Peyer's patch (tissue), 4 donors: ENCODE measurements around the gene GAK. TPM values are rescaled to one million over a fixed set of nuclear protein-coding genes. Genes with fewer than 3 reads are reported as not detected.

Experiments
- DNase-seq, 3 donors: peaks; one replicate each; pipeline ENCODE4 v3.0.0-alpha.2; 2017 to 2019
- H3K27ac ChIP-seq, 4 donors: fragments of 200-600 bp; sonication (generic); one replicate each; pipeline ENCODE4 v1.5.1; 2016 to 2019
- H3K27me3 ChIP-seq, 2 donors: fragments of 200-600 bp; sonication (generic); one replicate each; pipeline ENCODE4 v1.5.1; 2019
- H3K36me3 ChIP-seq, 3 donors: fragments of 200-600 bp; sonication (generic); one replicate each; pipeline ENCODE4 v1.5.1; 2016 to 2019
- H3K4me1 ChIP-seq, 4 donors: fragments of 200-600 bp; sonication (generic); one replicate each; pipeline ENCODE4 v1.5.1; 2016 to 2019
- H3K4me3 ChIP-seq, 4 donors: fragments of 200-600 bp; sonication (generic); 1 replicate in 3 of 4; 2 replicates in 1 of 4; pipeline ENCODE4 v1.5.1; 2016 to 2019; ENCODE audit warnings: mild to moderate bottlenecking in 1 of 4
- H3K9me3 ChIP-seq, 4 donors: fragments of 200-600 bp; sonication (generic); one replicate each; pipeline ENCODE4 v1.5.1; 2016 to 2019; ENCODE audit warnings: mild to moderate bottlenecking in 1 of 4
- POLR2A ChIP-seq, 2 donors: fragments of 450-650 bp; IDR thresholded peaks; one replicate each; pipeline ENCODE4 v1.5.1; 2017; ENCODE audit warnings: antibody characterized with exemption in 2 of 2, mild to moderate bottlenecking in 2 of 2, moderate library complexity in 2 of 2
- total RNA-seq, 4 donors: library from RNA; depleted of rRNA; stranded (reverse); fragments of >200 nt; gene quantifications; one replicate each; pipeline ENCODE4 v1.1.0, GENCODE V29; 2016
- TF ChIP-seq, protein P1 (sequence below), 6 experiments: fragments of 450-650 bp in 4 of 6; fragments of 200-600 bp in 2 of 6; sonication (generic) in 1 of 6; IDR thresholded peaks; one replicate each; pipeline ENCODE4 v1.5.1; 2017 to 2019; ENCODE audit warnings: antibody characterized with exemption in 6 of 6, mild to moderate bottlenecking in 3 of 6, moderate library complexity in 1 of 6

GAK gene
- total RNA-seq, 4 donors from 2014 or later: 248 to 362 (median 351) TPM

GRCh38 chr4:968621-969394, 36.7 kb upstream of the GAK start:
- TF ChIP-seq, protein P1, sequence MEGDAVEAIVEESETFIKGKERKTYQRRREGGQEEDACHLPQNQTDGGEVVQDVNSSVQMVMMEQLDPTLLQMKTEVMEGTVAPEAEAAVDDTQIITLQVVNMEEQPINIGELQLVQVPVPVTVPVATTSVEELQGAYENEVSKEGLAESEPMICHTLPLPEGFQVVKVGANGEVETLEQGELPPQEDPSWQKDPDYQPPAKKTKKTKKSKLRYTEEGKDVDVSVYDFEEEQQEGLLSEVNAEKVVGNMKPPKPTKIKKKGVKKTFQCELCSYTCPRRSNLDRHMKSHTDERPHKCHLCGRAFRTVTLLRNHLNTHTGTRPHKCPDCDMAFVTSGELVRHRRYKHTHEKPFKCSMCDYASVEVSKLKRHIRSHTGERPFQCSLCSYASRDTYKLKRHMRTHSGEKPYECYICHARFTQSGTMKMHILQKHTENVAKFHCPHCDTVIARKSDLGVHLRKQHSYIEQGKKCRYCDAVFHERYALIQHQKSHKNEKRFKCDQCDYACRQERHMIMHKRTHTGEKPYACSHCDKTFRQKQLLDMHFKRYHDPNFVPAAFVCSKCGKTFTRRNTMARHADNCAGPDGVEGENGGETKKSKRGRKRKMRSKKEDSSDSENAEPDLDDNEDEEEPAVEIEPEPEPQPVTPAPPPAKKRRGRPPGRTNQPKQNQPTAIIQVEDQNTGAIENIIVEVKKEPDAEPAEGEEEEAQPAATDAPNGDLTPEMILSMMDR (IDR thresholded peaks at IDR 0.05): no peak
- TF ChIP-seq POLR2A (IDR thresholded peaks at IDR 0.05): no peak
- Histone ChIP-seq H3K36me3 (peaks cover 0 to 44% (median 0%) of the 10 kb centered on the region in 3 donors), H3K9me3 (no peaks in the 10 kb centered on the region), H3K4me1 (peaks cover 4 to 29% (median 14%) of the 10 kb centered on the region in 4 donors), H3K27me3 (no peaks in the 10 kb centered on the region), H3K27ac (no peak overlapping the region), H3K4me3 (no peak overlapping the region)
- no peak for DNase-seq

GRCh38 chr4:968221-968620, 36.1 kb upstream of the GAK start:
- Histone ChIP-seq H3K4me1 (peaks cover 4 to 34% (median 13%) of the 10 kb centered on the region in 4 donors), H3K27me3 (no peaks in the 10 kb centered on the region), H3K4me3 (no peak overlapping the region), H3K27ac (no peak overlapping the region), H3K9me3 (no peaks in the 10 kb centered on the region), H3K36me3 (peaks cover 0 to 44% (median 0%) of the 10 kb centered on the region in 3 donors)
- no peak for TF ChIP-seq POLR2A (IDR thresholded peaks at IDR 0.05)
- TF ChIP-seq, protein P1 (IDR thresholded peaks at IDR 0.05): no peak
- DNase-seq: no peak

DNA sequence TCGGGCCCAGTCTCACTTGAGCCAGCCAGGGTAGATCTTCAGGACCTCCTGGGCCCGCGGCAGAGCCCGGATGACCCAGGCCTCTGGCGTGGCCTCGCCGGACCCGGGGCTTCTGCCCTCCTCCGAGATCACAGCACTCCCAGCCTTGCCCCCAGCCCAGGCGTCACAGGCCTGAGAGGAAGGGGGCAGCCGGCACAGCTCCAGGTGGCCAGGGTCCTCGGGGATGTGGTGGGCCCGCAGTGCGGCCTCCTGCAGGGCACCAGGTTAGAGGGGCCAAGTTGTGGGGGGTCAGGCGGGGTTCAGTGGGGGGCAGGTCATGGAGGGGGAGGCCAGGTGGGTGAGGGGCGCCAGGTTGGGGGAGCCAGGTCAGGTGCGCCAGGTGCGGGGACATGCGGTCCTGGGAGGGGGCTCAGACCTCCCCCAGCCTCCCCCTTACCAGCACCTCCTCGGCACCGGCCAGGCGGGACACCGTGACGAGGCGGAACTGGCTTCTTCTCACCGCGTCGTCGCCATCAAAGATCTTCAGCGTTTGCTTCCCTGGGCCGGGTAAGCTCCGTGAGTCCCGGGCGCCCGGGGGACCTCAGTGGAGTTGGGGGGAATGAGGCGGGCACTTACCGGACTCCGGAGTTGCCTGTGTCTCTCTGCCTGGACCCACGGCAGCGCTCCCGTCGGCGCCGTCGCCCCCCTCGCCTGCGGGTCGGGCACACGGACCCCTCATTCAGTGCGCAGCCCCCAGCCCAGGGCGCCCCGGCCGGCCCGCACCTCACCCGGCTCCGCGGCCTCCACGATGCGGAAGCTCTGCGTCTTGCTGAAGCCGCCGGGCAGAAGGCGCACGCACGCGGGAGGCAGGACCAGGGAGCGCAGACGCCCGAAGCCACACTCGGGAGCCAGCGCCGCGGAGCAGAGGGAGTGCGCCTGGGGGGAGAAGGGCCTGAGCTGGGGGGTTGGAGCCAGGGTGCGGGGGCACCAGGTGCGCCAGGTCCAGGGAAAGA, 35.3 kb upstream of the GAK start:
- H3K36me3 ChIP-seq: peaks cover 0 to 50% (median 0%) of the 10 kb centered on the region in 3 donors
- no peak for TF ChIP-seq POLR2A (IDR thresholded peaks at IDR 0.05)
- TF ChIP-seq, protein P1 (IDR thresholded peaks at IDR 0.05): no peak
- H3K4me3 ChIP-seq: no peak overlapping the region
- no peaks in the 10 kb centered on the region for H3K9me3 ChIP-seq
- no peak for DNase-seq
- H3K4me1 ChIP-seq: peaks cover 4 to 32% (median 9%) of the 10 kb centered on the region in 4 donors
- no peak overlapping the region for H3K27ac ChIP-seq
- H3K27me3 ChIP-seq: no peaks in the 10 kb centered on the region

DNA sequence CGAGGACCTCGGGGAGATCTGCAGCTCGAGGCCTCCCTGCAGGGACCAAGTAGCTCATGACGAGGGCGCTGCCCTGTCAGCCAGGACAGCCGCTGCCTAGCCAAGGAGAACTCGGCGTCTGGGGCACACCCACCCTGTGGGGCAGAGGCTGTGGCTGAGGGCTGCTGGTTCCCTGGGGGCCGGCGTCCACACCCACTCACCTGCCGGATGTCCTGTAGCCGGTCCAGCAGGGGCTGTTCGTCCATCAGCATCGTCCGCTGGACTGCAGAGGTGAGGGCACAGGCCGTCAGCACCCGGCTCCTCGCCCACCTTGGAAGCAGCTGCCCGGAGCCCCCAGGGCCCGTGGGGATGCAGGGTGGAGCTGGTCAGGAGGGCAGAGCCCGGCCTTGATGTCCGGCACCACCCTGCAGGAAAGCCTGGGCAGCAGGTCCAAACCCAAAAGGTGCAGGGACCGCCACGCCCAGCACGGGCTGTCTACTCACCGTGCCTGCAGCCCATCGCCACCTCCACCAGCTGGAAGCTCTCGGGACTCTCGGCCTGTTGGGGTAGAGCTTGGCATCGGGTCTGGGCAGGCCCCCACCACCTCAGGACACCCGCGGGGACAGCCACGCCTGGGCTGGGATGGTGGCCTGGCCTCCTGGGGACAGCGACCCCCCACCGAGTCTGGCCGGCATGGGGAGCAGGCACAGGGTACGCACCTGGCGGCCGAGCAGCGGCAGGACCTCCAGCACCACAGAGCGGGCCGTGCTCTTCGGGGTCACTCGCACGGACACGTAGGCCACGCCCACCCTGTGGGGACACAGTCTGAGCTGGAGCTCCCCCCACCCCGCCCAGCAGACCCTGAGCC, 34.4 kb upstream of the GAK start:
- Histone ChIP-seq H3K27ac (no peak overlapping the region), H3K27me3 (no peaks in the 10 kb centered on the region), H3K4me1 (peaks cover 0 to 26% (median under 1%) of the 10 kb centered on the region in 4 donors), H3K36me3 (peaks cover 0 to 60% (median 0%) of the 10 kb centered on the region in 3 donors), H3K9me3 (no peaks in the 10 kb centered on the region), H3K4me3 (no peak overlapping the region)
- no peak for DNase-seq
- TF ChIP-seq, protein P1 (IDR thresholded peaks at IDR 0.05): no peak
- no peak for TF ChIP-seq POLR2A (IDR thresholded peaks at IDR 0.05)

DNA sequence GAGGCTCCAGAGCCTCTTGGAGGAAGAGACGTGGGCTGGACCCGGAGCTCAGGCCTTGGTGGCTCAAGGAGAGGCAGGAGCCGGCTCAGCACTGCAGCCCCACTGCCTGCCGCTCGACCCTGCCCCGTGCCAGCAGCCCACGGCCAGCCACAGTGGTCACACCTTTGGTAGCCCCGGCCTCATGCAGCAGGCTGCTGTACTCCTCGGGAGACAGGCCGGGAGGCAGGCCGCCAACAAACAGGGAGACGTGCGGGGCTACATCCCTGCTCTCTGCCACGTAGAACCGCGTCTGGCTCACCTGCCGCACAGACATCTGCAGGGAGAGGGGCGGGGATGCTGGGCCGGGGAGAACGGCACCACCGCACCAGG, 33.6 kb upstream of the GAK start:
- no peak for DNase-seq
- TF ChIP-seq POLR2A (IDR thresholded peaks at IDR 0.05): no peak
- TF ChIP-seq, protein P1 (IDR thresholded peaks at IDR 0.05): no peak
- Histone ChIP-seq H3K27ac (no peak overlapping the region), H3K4me3 (no peak overlapping the region), H3K27me3 (no peaks in the 10 kb centered on the region), H3K4me1 (peaks cover 0 to 19% (median 0%) of the 10 kb centered on the region in 4 donors), H3K9me3 (no peaks in the 10 kb centered on the region), H3K36me3 (peaks cover 0 to 67% (median 0%) of the 10 kb centered on the region in 3 donors)
